WTC11 (cell line): Measurements from ENCODE around the gene NEDD1.

Experiments used
- ATF2 ChIP-seq: sonication (generic); formaldehyde crosslinking; IDR thresholded peaks from 2 replicates; pipeline ENCODE4 v1.8.1; 2022; ENCODE audit warnings: low read depth, missing genetic modification reagents, borderline replicate concordance
- CTCF ChIP-seq: fragments of 200-600 bp; IDR thresholded peaks from 2 replicates; pipeline ENCODE4 v1.8.0; 2022; ENCODE audit warnings: antibody characterized with exemption
- ELF4 ChIP-seq: sonication (generic); formaldehyde crosslinking; IDR thresholded peaks from 2 replicates; pipeline ENCODE4 v1.8.1; 2022; ENCODE audit warnings: low read depth, mild to moderate bottlenecking, moderate library complexity, missing genetic modification reagents
- HMGXB4 ChIP-seq: sonication (generic); formaldehyde crosslinking; IDR thresholded peaks from 2 replicates; pipeline ENCODE4 v1.8.1; 2023; ENCODE audit warnings: mild to moderate bottlenecking, moderate library complexity, missing genetic modification reagents
- IRF2 ChIP-seq: sonication (generic); formaldehyde crosslinking; IDR thresholded peaks from 2 replicates; pipeline ENCODE4 v1.8.0; 2022; ENCODE audit warnings: low read depth, missing genetic modification reagents, borderline replicate concordance
- KAT7 ChIP-seq: sonication (generic); formaldehyde crosslinking; IDR thresholded peaks from 2 replicates; pipeline ENCODE4 v1.8.1; 2023; ENCODE audit warnings: missing genetic modification reagents, mild to moderate bottlenecking, borderline replicate concordance
- MAX ChIP-seq: sonication (generic); formaldehyde crosslinking; IDR thresholded peaks from 2 replicates; pipeline ENCODE4 v1.8.0; 2022; ENCODE audit warnings: mild to moderate bottlenecking, missing genetic modification reagents
- MLX ChIP-seq: sonication (generic); formaldehyde crosslinking; IDR thresholded peaks from 2 replicates; pipeline ENCODE4 v1.8.1; 2023; ENCODE audit warnings: mild to moderate bottlenecking, missing genetic modification reagents, moderate library complexity
- SP1 ChIP-seq: sonication (generic); formaldehyde crosslinking; conservative IDR thresholded peaks from 2 replicates; pipeline ENCODE4 v1.8.1; 2022; ENCODE audit warnings: missing genetic modification reagents
- ZNF423 ChIP-seq: fragments of 250-450 bp; sonication (Bioruptor Pico); IDR thresholded peaks from 2 replicates; pipeline ENCODE4 v2.1.2; 2022; ENCODE audit warnings: mild to moderate bottlenecking, moderate library complexity
- ZNF512 ChIP-seq: sonication (generic); formaldehyde crosslinking; IDR thresholded peaks from 2 replicates; pipeline ENCODE4 v1.8.1; 2022; ENCODE audit warnings: missing genetic modification reagents, borderline replicate concordance

GRCh38 chr12:96861656-96862055 lies 45.4 kb upstream of the NEDD1 start:
- TF ChIP-seq IRF2 (CRISPR knock-in tag) (no peak), CTCF (no peak), ZNF423 (CRISPR knock-in tag) (no peak), ATF2 (CRISPR knock-in tag) (no peak), HMGXB4 (CRISPR knock-in tag) (no peak), SP1 (CRISPR knock-in tag) (no peak), MAX (CRISPR knock-in tag) (no peak), ELF4 (no peak), KAT7 (CRISPR knock-in tag) (no peak), MLX (CRISPR knock-in tag) (no peak), ZNF512 (CRISPR knock-in tag) (no peak)
